Vagina (tissue), 2 donors: Measurements from ENCODE around the gene KCNH2. TPM values are rescaled to one million over a fixed set of nuclear protein-coding genes. Genes with fewer than 3 reads are reported as not detected.
A peak's percentile ranks its signal among the peaks of the same experiment; 100 is the strongest.

Experiments
- DNase-seq, 2 donors: peaks; one replicate each; pipeline ENCODE4 v3.0.0-alpha.2; 2017; ENCODE audit errors: extremely low spot score in 2 of 2
- H3K27ac ChIP-seq: fragments of 200-600 bp; sonication (generic); one replicate; pipeline ENCODE4 v1.5.1; 2019
- H3K27me3 ChIP-seq: fragments of 200-600 bp; sonication (generic); one replicate; pipeline ENCODE4 v1.5.1; 2019
- H3K36me3 ChIP-seq, 2 donors: fragments of 200-600 bp; sonication (generic); one replicate each; pipeline ENCODE4 v1.5.1; 2017 to 2019
- H3K4me1 ChIP-seq: fragments of 200-600 bp; sonication (generic); one replicate; pipeline ENCODE4 v1.5.1; 2019
- H3K4me3 ChIP-seq, 2 donors: fragments of 200-600 bp; sonication (generic); 1 replicate in 1 of 2; 2 replicates in 1 of 2; pipeline ENCODE4 v1.5.1; 2016 to 2019
- H3K9me3 ChIP-seq: fragments of 200-600 bp; sonication (generic); one replicate; pipeline ENCODE4 v1.5.1; 2019
- POLR2A ChIP-seq, 2 donors: fragments of 450-650 bp; IDR thresholded peaks; one replicate each; pipeline ENCODE4 v1.6.1; 2017; ENCODE audit warnings: antibody characterized with exemption in 2 of 2, mild to moderate bottlenecking in 2 of 2, moderate library complexity in 2 of 2
- POLR2AphosphoS5 ChIP-seq, 2 donors: sonication (generic); formaldehyde crosslinking; IDR thresholded peaks; one replicate each; pipeline ENCODE4 v1.9.0; 2017; ENCODE audit warnings: antibody characterized with exemption in 2 of 2, mild to moderate bottlenecking in 2 of 2, low read depth in 1 of 2; ENCODE audit not compliant: insufficient read depth in 1 of 2
- intact Hi-C: fragments of 100-400 bp; cut with DNase I; formaldehyde crosslinking; loops from one replicate; pipeline ENCODE4 v1.15.1; 2023
- total RNA-seq: library from RNA; depleted of rRNA; stranded (reverse); fragments of >200 nt; gene quantifications from one replicate; pipeline ENCODE4 v1.2.3, GENCODE V29; 2016
- TF ChIP-seq, protein P1 (sequence below), 3 experiments: fragments of 450-650 bp in 2 of 3; fragments of 200-600 bp in 1 of 3; sonication (generic) in 1 of 3; IDR thresholded peaks; one replicate each; pipeline ENCODE4 v1.5.1; 2017 to 2019; ENCODE audit warnings: antibody characterized with exemption in 3 of 3, mild to moderate bottlenecking in 2 of 3, moderate library complexity in 2 of 3

KCNH2 gene
- total RNA-seq, 1 donor from 2014 or later, result 6.4 TPM

DNA sequence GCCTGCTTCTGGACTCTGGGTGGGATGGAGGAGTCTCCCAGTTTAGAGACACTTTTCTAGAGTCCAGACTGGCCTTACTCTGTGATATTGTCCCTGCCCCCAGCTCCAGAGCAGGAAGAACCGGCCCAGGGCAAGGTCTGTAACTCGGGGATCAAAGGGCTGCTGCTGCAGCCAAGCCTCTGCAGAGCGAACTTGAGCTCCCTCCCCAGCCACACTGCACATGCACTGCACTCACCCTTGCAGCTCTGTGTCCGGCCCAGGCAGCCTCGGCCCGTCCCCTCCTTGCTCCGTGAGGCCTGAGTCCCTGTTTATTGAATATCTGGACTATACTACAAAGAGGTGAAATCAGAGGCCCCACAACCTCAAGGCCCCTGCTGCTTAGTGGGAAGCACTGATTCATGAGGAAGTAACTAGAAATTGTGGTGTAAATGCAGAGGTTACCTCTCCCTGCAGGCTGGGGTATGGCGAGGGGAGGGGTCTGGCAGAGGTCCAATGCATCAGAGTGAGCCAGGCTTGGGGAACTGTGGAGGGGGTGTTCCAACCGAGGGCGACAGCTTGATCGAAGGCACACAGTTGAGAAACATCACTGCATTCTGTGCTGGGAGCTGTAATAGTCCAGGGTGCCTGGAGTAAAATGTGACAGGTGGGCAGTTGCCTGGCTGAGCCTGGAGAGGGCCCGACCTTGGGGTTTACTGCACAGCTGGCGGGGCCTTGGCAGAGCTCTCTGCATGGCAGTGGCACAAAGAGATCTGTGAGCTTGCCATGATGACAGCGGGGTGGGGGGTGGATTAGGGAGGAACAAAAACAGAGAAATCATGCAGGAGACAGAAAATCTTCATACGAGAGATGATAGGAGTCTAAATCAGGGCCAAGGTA is 76.7 kb downstream of the KCNH2 start:
- DNase-seq, result no peak
- TF ChIP-seq, protein P1, sequence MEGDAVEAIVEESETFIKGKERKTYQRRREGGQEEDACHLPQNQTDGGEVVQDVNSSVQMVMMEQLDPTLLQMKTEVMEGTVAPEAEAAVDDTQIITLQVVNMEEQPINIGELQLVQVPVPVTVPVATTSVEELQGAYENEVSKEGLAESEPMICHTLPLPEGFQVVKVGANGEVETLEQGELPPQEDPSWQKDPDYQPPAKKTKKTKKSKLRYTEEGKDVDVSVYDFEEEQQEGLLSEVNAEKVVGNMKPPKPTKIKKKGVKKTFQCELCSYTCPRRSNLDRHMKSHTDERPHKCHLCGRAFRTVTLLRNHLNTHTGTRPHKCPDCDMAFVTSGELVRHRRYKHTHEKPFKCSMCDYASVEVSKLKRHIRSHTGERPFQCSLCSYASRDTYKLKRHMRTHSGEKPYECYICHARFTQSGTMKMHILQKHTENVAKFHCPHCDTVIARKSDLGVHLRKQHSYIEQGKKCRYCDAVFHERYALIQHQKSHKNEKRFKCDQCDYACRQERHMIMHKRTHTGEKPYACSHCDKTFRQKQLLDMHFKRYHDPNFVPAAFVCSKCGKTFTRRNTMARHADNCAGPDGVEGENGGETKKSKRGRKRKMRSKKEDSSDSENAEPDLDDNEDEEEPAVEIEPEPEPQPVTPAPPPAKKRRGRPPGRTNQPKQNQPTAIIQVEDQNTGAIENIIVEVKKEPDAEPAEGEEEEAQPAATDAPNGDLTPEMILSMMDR (IDR thresholded peaks at IDR 0.05), result no peak
- TF ChIP-seq POLR2AphosphoS5 (IDR thresholded peaks at IDR 0.05; ENCODE audit: insufficient read depth in 1 of 2, low read depth in 1 of 2) (no peak), POLR2A (IDR thresholded peaks at IDR 0.05) (no peak)
- intact Hi-C loops, result no loop called here
- no peak overlapping the region for H3K4me3 ChIP-seq
- H3K27ac ChIP-seq, result no peak overlapping the region
- H3K4me1 ChIP-seq, result peaks cover 8% of the 10 kb centered on the region
- H3K36me3 ChIP-seq, result no peaks in the 10 kb centered on the region
- H3K27me3 ChIP-seq, result no peaks in the 10 kb centered on the region
- no peaks in the 10 kb centered on the region for H3K9me3 ChIP-seq

DNA sequence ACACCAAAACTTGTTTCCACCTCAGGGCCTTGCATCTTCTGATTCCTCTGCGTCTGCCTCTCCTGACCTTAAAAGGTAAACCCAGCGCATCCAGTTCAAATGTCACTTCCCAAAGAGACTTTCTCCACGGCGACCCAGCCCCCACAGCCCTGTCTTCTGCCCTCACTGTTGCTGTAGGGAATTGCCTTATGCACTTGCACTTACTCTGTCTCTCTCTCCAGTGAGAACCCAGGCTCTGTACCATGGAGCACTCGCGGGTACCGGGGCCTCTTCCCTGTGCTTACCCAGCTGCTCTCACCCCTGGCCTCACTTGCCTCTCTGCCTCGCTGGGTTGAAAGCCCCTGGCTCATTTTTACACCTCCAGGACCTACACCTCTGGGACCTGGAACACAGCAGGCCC is 77.4 kb downstream of the KCNH2 start:
- H3K27ac ChIP-seq, result no peak overlapping the region
- TF ChIP-seq POLR2A (IDR thresholded peaks at IDR 0.05), result no peak
- no peak for TF ChIP-seq POLR2AphosphoS5 (IDR thresholded peaks at IDR 0.05; ENCODE audit: insufficient read depth in 1 of 2, low read depth in 1 of 2)
- TF ChIP-seq, protein P1 (IDR thresholded peaks at IDR 0.05), result no peak
- intact Hi-C loops, result no loop called here
- H3K4me3 ChIP-seq, result no peak overlapping the region
- H3K9me3 ChIP-seq, result no peaks in the 10 kb centered on the region
- DNase-seq, result no peak
- no peaks in the 10 kb centered on the region for H3K36me3 ChIP-seq
- peaks cover 8% of the 10 kb centered on the region for H3K4me1 ChIP-seq
- no peaks in the 10 kb centered on the region for H3K27me3 ChIP-seq

DNA sequence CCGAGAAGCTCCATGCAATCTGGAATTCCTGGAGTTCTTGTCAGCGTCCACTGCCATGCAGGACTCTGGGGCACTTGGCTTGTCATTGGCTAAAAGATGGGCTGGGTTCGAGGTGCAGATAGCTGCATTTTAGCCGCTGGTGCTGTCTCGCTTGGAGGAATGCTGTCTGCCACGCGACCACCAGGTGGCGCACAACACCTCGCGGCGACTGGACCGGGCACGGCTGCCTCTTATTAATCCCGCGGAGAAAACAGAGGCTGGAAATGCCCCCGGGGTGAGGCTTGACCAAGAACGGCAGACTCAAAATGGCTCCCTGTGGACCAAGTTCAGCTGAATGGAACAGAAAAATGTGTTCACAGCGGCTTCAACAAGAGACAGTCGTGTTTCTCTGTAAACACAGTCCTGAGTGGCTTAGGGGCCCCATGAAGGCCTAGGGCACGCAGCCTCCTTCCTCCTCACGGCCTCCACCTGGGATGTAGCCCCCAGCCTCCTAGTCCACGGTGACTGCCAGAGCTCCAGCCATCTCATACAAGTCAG is 79.6 kb downstream of the KCNH2 start:
- Histone ChIP-seq H3K4me3 (no peak overlapping the region), H3K27me3 (no peaks in the 10 kb centered on the region), H3K36me3 (no peaks in the 10 kb centered on the region), H3K9me3 (peaks cover 3% of the 10 kb centered on the region), H3K4me1 (no peaks in the 10 kb centered on the region), H3K27ac (no peak overlapping the region)
- no peak for DNase-seq
- no peak for TF ChIP-seq POLR2A (IDR thresholded peaks at IDR 0.05)
- TF ChIP-seq, protein P1 (IDR thresholded peaks at IDR 0.05), result peak; percentile 86 to 98 (median 95)
- intact Hi-C loops, result loop anchor here (5.0 kb wide), 1 partner anchor 89 kb away; no protein-coding TSS in a partner anchor

DNA sequence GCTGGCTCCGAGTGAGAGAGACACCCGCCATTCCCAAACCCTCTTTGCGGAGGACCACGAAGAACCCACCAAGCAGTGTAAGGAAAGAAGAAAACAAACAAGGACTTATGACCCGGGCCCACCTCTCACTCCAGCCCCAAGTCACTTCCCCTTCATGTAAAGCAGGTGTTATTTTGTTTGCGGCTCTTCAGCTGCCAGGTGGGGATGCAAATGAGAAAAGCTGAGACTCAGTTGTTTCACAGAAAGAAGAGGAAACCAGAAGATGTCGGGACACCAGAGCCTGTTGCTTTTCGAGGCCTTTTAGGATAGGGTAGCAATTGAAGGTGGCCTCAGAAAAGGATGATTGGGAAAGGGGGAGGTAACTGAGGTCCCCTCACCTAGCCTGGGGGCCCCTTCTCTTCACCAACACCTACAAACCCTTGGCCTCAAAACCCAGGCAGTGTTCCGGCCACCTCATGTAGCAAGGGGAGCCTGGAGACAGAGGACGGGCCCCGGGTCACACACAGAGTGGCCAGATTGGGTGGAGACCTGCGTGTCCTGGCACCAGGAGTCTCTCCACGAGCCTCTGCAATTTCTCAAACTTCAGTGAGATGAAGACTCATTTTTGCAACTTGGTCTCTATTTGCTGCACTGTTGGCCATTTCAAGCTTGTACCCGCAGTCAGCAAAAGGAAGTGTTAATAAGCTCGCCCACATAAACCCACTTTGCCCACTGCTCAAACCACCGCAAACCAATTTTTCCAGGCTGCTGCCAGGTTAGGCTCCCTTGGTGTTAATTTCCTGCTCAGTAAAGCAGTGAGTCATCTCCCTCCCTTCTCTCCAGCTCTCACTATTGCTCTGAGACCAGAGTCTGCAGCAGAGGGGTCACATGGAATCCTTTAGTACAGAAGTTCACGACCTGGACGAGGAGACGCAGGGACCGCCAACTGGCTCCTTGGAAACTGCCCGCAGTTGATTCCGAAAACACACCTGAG is 80.3 kb downstream of the KCNH2 start:
- intact Hi-C loops, result loop anchor here (5.0 kb wide), 1 partner anchor 90 kb away; no protein-coding TSS in a partner anchor
- H3K4me3 ChIP-seq, result no peak overlapping the region
- H3K4me1 ChIP-seq, result no peaks in the 10 kb centered on the region
- TF ChIP-seq POLR2AphosphoS5 (IDR thresholded peaks at IDR 0.05; ENCODE audit: insufficient read depth in 1 of 2, low read depth in 1 of 2) (no peak), POLR2A (IDR thresholded peaks at IDR 0.05) (no peak)
- TF ChIP-seq, protein P1 (IDR thresholded peaks at IDR 0.05), result no peak
- H3K27ac ChIP-seq, result no peak overlapping the region
- no peaks in the 10 kb centered on the region for H3K27me3 ChIP-seq
- no peak for DNase-seq
- H3K36me3 ChIP-seq, result no peaks in the 10 kb centered on the region
- peaks cover 4% of the 10 kb centered on the region for H3K9me3 ChIP-seq
